Caco-2 (cell line): ENCODE measurements around the gene AMACR. TPM values are rescaled to one million over a fixed set of nuclear protein-coding genes. Genes with fewer than 3 reads are reported as not detected.

Experiments
- BruUV-seq: library from RNA; stranded (reverse); fragments of 400-500 nt; replicated peaks from 2 replicates; lab custom pipeline; 2021; lab: Mats Ljungman, UMichigan
- CTCF ChIA-PET: fragments of 300-600 bp; sonication (Branson Sonifier 250); formaldehyde crosslinking; loops from one replicate; lab custom pipeline; 2022; ENCODE audit warnings: antibody characterized with exemption; lab: Charles Lee
- POLR2A ChIA-PET: fragments of 300-600 bp; sonication (Branson Sonifier 250); formaldehyde crosslinking; loops from one replicate; lab custom pipeline; 2022; ENCODE audit warnings: antibody characterized with exemption; lab: Charles Lee
- DNase-seq, 2 experiments: peaks; one replicate each; pipeline versions ENCODE4 v3.0.0 to v3.0.0-alpha.2; 2020 to 2022
- H3K27me3 ChIP-seq: replicated peaks from 2 replicates; pipeline ENCODE4 v1.6.0; 2011; ENCODE audit warnings: low read length; ENCODE audit not compliant: control insufficient read depth, insufficient read depth
- H3K36me3 ChIP-seq: 2 replicates; pipeline ENCODE4 v1.5.1; 2011; ENCODE audit warnings: low read length; ENCODE audit not compliant: control insufficient read depth, insufficient read depth
- H3K4me1 ChIP-seq: fragments of 250-450 bp; sonication (Bioruptor Pico); 2 replicates; pipeline ENCODE4 v1.5.1; 2020; ENCODE audit warnings: mild to moderate bottlenecking
- H3K4me3 ChIP-seq: 2 replicates; pipeline ENCODE4 v1.5.1; 2011; ENCODE audit warnings: low read depth, mild to moderate bottlenecking, control low read depth, low read length
- H3K9me3 ChIP-seq: fragments of 250-450 bp; sonication (Bioruptor Pico); 2 replicates; pipeline ENCODE4 v1.5.1; 2020; ENCODE audit warnings: mild to moderate bottlenecking, moderate library complexity
- H3K27ac Mint-ChIP-seq: one replicate; pipeline ENCODE4 v1.8.0; 2022; ENCODE audit warnings: mixed read lengths; ENCODE audit not compliant: unreplicated experiment
- H3K27me3 Mint-ChIP-seq: one replicate; pipeline ENCODE4 v1.8.0; 2022; ENCODE audit warnings: mixed read lengths; ENCODE audit not compliant: insufficient read depth, unreplicated experiment
- H3K36me3 Mint-ChIP-seq: one replicate; pipeline ENCODE4 v1.8.0; 2022; ENCODE audit warnings: mild to moderate bottlenecking, mixed read lengths; ENCODE audit not compliant: insufficient read depth, unreplicated experiment
- H3K4me1 Mint-ChIP-seq: one replicate; pipeline ENCODE4 v1.8.0; 2022; ENCODE audit warnings: low read depth, mixed read lengths; ENCODE audit not compliant: unreplicated experiment
- H3K4me3 Mint-ChIP-seq: one replicate; pipeline ENCODE4 v1.8.0; 2022; ENCODE audit warnings: mild to moderate bottlenecking, moderate library complexity, mixed read lengths; ENCODE audit not compliant: unreplicated experiment
- H3K9me3 Mint-ChIP-seq: one replicate; pipeline ENCODE4 v1.8.0; 2022; ENCODE audit warnings: mixed read lengths; ENCODE audit not compliant: unreplicated experiment
- CTCF ChIP-seq, 2 experiments: fragments of 200-600 bp in 1 of 2; IDR thresholded peaks; 1 replicate in 1 of 2; 2 replicates in 1 of 2; pipeline versions ENCODE4 v1.5.1 to v1.8.0; 2011 to 2022; ENCODE audit warnings: antibody characterized with exemption in 1 of 2, control low read depth in 1 of 2, inconsistent platforms in 1 of 2, low read depth in 1 of 2, low read length in 1 of 2, mild to moderate bottlenecking in 1 of 2, moderate library complexity in 1 of 2; ENCODE audit not compliant: insufficient read depth in 1 of 2, severe bottlenecking in 1 of 2, unreplicated experiment in 1 of 2
- intact Hi-C: fragments of 100-400 bp; cut with micrococcal nuclease; formaldehyde crosslinking; loops from one replicate; pipeline ENCODE4 v1.10.0; 2022; ENCODE audit not compliant: unreplicated experiment
- total RNA-seq: library from RNA; stranded (reverse); gene quantifications from 2 replicates; pipeline ENCODE4 v1.2.3, GENCODE V29; 2022

Gene AMACR
- total RNA-seq, 1 experiment from 2014 or later, result 204 TPM

DNA sequence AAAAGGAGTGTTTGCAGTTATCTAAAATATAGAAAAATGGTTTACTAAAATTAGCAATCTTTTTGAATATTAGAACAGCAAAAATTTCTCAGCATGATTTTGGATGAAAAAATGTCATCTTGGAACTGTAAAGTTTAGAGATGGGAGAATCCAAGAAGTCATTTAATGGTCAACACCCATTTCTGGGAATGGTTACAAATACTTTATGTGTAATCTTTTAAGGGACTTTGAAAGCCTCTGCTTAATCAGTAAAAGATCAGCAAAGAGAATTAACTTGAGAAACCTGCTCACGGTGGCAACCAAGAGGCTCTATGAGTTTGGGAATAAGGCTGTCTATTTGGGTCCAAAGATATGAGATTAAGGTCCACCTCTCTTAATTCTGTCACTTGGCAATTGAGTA, 22.2 kb upstream of the AMACR start:
- no peak for TF ChIP-seq CTCF (IDR thresholded peaks at IDR 0.05; ENCODE audit: insufficient read depth in 1 of 2, low read depth in 1 of 2, low read length in 1 of 2, severe bottlenecking in 1 of 2, unreplicated experiment in 1 of 2)
- Mint-ChIP-seq H3K36me3 (no peaks in the 10 kb centered on the region), H3K4me3 (no peak overlapping the region), H3K9me3 (no peaks in the 10 kb centered on the region), H3K4me1 (peaks cover 16% of the 10 kb centered on the region), H3K27me3 (no peaks in the 10 kb centered on the region), H3K27ac (no peak overlapping the region)
- intact Hi-C loops, result no loop called here
- ChIA-PET POLR2A (no interaction called here), CTCF (no interaction called here)
- no TSS peak for BruUV-seq
- no peak overlapping the region for H3K4me3 ChIP-seq
- H3K4me1 ChIP-seq, result peaks cover 27% of the 10 kb centered on the region
- H3K27me3 ChIP-seq, result no peaks in the 10 kb centered on the region
- peaks cover under 1% of the 10 kb centered on the region; the same call in 1 of the 2 replicates for H3K9me3 ChIP-seq
- DNase-seq, result no peak
- peaks cover 4% of the 10 kb centered on the region for H3K36me3 ChIP-seq

DNA sequence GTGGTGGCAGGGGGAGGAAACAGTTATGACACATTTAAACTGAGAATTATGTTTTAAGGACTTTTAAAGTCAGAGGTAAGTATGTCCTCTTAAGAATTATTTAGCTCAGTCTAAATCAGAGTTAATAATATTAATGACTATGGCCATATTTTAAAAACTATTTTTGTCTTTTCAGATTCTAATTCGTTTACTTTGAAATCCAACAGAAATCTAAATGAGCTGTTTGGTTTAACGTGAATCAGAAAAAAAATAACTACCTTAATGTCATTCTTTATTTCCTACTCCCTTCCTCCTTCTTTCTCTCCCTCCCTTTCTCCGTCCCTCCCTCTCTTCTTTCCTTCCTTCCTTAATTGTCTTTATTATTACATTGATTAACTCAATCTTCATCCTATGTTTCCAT, 20.5 kb upstream of the AMACR start:
- ChIA-PET CTCF (no interaction called here), POLR2A (no interaction called here)
- no peaks in the 10 kb centered on the region for H3K9me3 ChIP-seq
- no peaks in the 10 kb centered on the region for H3K36me3 Mint-ChIP-seq
- no peak overlapping the region for H3K4me3 Mint-ChIP-seq
- no peaks in the 10 kb centered on the region for H3K9me3 Mint-ChIP-seq
- no peak for DNase-seq
- H3K4me3 ChIP-seq, result no peak overlapping the region
- TF ChIP-seq CTCF (IDR thresholded peaks at IDR 0.05; ENCODE audit: insufficient read depth in 1 of 2, low read depth in 1 of 2, low read length in 1 of 2, severe bottlenecking in 1 of 2, unreplicated experiment in 1 of 2), result no peak
- intact Hi-C loops, result no loop called here
- H3K4me1 ChIP-seq, result peaks cover 13% of the 10 kb centered on the region; the same call in 1 of the 2 replicates
- H3K27me3 Mint-ChIP-seq, result no peaks in the 10 kb centered on the region
- no TSS peak for BruUV-seq
- H3K27me3 ChIP-seq, result no peaks in the 10 kb centered on the region
- no peak overlapping the region for H3K27ac Mint-ChIP-seq
- peaks cover 16% of the 10 kb centered on the region for H3K4me1 Mint-ChIP-seq
- peaks cover 5% of the 10 kb centered on the region for H3K36me3 ChIP-seq

DNA sequence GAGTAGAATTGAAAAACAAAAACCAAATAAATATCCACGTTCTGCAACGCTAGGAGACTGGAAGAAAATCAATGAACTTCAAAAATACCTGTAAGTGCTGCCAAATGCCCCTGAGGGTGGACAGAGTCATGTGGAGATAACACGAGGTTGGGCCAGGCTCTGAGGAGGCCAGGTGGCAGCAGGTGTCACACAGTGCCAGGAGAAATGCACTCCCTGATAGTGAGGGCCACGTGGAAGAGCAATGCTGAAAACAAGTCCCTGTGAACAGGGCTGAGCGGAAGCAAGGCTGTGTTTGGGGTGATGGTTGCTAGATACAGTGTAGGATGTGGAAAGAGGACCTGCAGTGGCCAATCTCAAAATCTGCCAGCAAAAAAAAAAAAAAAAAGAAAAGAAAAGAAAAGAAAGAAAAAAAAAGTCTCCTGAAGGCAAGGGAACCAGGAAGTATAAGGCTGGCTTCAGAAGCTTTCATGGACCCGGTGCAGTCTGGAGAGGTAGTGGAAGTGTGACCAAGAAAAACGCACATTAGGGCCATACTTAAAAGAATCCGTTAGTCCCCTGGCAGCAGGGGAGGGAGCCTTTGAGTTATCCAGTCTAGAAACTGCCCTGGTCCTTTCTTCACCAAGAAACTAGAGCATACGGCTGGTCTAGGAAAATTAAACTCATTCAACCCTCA, 18.4 kb upstream of the AMACR start:
- H3K27me3 ChIP-seq, result no peaks in the 10 kb centered on the region
- H3K4me1 Mint-ChIP-seq, result peaks cover 25% of the 10 kb centered on the region
- no peak overlapping the region for H3K4me3 ChIP-seq
- no peak for DNase-seq
- peak overlapping the region; percentile 55 for H3K27ac Mint-ChIP-seq
- ChIA-PET CTCF (no interaction called here), POLR2A (no interaction called here)
- no peak for TF ChIP-seq CTCF (IDR thresholded peaks at IDR 0.05; ENCODE audit: insufficient read depth in 1 of 2, low read depth in 1 of 2, low read length in 1 of 2, severe bottlenecking in 1 of 2, unreplicated experiment in 1 of 2)
- H3K4me3 Mint-ChIP-seq, result no peak overlapping the region
- no peaks in the 10 kb centered on the region for H3K9me3 Mint-ChIP-seq
- peaks cover 4% of the 10 kb centered on the region for H3K36me3 Mint-ChIP-seq
- no peaks in the 10 kb centered on the region for H3K27me3 Mint-ChIP-seq
- peaks cover 14% of the 10 kb centered on the region for H3K4me1 ChIP-seq
- intact Hi-C loops, result no loop called here
- BruUV-seq, result no TSS peak
- peaks cover 3% of the 10 kb centered on the region for H3K36me3 ChIP-seq
- no peaks in the 10 kb centered on the region for H3K9me3 ChIP-seq
